Ishikawa (cell line): ENCODE results near the gene ABCB9.

Experiments used
- CEBPB ChIP-seq: IDR thresholded peaks from 2 replicates; pipeline ENCODE4 v1.6.1; 2012
- CREB1 ChIP-seq: IDR thresholded peaks from 2 replicates; pipeline ENCODE4 v1.6.1; 2012; ENCODE audit warnings: low read depth
- EGR1 ChIP-seq: IDR thresholded peaks from 2 replicates; pipeline ENCODE4 v1.6.1; 2012
- EP300 ChIP-seq: IDR thresholded peaks from 2 replicates; pipeline ENCODE4 v1.6.1; 2012; ENCODE audit warnings: borderline replicate concordance
- FOXM1 ChIP-seq: IDR thresholded peaks from 2 replicates; pipeline ENCODE4 v1.6.1; 2012; ENCODE audit warnings: low read depth, borderline replicate concordance
- NFIC ChIP-seq: IDR thresholded peaks from 2 replicates; pipeline ENCODE4 v1.6.1; 2012
- RAD21 ChIP-seq: IDR thresholded peaks from 2 replicates; pipeline ENCODE4 v1.6.1; 2012; ENCODE audit warnings: low read depth
- TAF1 ChIP-seq: IDR thresholded peaks from 2 replicates; pipeline ENCODE4 v1.6.1; 2012; ENCODE audit warnings: low read depth, mild to moderate bottlenecking
- TCF12 ChIP-seq: IDR thresholded peaks from 2 replicates; pipeline ENCODE4 v1.6.1; 2012; ENCODE audit warnings: low read depth
- TEAD4 ChIP-seq: IDR thresholded peaks from 2 replicates; pipeline ENCODE4 v1.6.1; 2012
- YY1 ChIP-seq: IDR thresholded peaks from 2 replicates; pipeline ENCODE4 v1.6.1; 2012; ENCODE audit warnings: low read depth
- ZBTB7A ChIP-seq: IDR thresholded peaks from 2 replicates; pipeline ENCODE4 v1.6.1; 2012; ENCODE audit warnings: low read depth
- TF ChIP-seq, protein P1 (sequence below): IDR thresholded peaks from 2 replicates; pipeline ENCODE4 v1.6.1; 2012; ENCODE audit warnings: low read depth, mild to moderate bottlenecking
- TF ChIP-seq, protein P2 (sequence below): IDR thresholded peaks from 2 replicates; pipeline ENCODE4 v1.6.1; 2012
- TF ChIP-seq, protein P3 (sequence below): IDR thresholded peaks from 2 replicates; pipeline ENCODE4 v1.6.1; 2012

Gene ABCB9

DNA sequence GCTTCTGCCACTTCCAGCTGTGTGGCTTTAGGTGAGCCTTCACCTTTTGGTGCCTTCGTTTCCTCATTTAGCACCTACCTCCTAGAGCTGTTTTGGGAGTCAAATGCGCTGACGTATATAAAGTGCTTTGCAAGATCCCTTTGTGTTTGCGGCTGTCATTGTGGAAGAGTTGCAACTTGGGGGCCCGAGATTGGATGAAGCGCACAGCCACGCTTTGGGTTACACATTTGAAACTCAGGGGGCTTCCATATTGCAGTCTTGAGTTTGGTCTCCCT lies 13.6 kb upstream of the ABCB9 start:
- no peak for TF ChIP-seq TAF1
- no peak for TF ChIP-seq RAD21
- TF ChIP-seq, protein P1, sequence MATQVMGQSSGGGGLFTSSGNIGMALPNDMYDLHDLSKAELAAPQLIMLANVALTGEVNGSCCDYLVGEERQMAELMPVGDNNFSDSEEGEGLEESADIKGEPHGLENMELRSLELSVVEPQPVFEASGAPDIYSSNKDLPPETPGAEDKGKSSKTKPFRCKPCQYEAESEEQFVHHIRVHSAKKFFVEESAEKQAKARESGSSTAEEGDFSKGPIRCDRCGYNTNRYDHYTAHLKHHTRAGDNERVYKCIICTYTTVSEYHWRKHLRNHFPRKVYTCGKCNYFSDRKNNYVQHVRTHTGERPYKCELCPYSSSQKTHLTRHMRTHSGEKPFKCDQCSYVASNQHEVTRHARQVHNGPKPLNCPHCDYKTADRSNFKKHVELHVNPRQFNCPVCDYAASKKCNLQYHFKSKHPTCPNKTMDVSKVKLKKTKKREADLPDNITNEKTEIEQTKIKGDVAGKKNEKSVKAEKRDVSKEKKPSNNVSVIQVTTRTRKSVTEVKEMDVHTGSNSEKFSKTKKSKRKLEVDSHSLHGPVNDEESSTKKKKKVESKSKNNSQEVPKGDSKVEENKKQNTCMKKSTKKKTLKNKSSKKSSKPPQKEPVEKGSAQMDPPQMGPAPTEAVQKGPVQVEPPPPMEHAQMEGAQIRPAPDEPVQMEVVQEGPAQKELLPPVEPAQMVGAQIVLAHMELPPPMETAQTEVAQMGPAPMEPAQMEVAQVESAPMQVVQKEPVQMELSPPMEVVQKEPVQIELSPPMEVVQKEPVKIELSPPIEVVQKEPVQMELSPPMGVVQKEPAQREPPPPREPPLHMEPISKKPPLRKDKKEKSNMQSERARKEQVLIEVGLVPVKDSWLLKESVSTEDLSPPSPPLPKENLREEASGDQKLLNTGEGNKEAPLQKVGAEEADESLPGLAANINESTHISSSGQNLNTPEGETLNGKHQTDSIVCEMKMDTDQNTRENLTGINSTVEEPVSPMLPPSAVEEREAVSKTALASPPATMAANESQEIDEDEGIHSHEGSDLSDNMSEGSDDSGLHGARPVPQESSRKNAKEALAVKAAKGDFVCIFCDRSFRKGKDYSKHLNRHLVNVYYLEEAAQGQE: no peak
- no peak; the same call in 1 of the 2 replicates for TF ChIP-seq EP300
- no peak for TF ChIP-seq TCF12
- no peak for TF ChIP-seq FOXM1
- no peak for TF ChIP-seq TEAD4
- no peak for TF ChIP-seq ZBTB7A
- TF ChIP-seq CREB1: no peak
- TF ChIP-seq NFIC: no peak
- TF ChIP-seq, protein P2, sequence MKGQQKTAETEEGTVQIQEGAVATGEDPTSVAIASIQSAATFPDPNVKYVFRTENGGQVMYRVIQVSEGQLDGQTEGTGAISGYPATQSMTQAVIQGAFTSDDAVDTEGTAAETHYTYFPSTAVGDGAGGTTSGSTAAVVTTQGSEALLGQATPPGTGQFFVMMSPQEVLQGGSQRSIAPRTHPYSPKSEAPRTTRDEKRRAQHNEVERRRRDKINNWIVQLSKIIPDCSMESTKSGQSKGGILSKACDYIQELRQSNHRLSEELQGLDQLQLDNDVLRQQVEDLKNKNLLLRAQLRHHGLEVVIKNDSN: no peak
- no peak for TF ChIP-seq YY1
- TF ChIP-seq, protein P3, sequence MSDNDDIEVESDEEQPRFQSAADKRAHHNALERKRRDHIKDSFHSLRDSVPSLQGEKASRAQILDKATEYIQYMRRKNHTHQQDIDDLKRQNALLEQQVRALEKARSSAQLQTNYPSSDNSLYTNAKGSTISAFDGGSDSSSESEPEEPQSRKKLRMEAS: no peak
- no peak for TF ChIP-seq CEBPB
- TF ChIP-seq EGR1: no peak

DNA sequence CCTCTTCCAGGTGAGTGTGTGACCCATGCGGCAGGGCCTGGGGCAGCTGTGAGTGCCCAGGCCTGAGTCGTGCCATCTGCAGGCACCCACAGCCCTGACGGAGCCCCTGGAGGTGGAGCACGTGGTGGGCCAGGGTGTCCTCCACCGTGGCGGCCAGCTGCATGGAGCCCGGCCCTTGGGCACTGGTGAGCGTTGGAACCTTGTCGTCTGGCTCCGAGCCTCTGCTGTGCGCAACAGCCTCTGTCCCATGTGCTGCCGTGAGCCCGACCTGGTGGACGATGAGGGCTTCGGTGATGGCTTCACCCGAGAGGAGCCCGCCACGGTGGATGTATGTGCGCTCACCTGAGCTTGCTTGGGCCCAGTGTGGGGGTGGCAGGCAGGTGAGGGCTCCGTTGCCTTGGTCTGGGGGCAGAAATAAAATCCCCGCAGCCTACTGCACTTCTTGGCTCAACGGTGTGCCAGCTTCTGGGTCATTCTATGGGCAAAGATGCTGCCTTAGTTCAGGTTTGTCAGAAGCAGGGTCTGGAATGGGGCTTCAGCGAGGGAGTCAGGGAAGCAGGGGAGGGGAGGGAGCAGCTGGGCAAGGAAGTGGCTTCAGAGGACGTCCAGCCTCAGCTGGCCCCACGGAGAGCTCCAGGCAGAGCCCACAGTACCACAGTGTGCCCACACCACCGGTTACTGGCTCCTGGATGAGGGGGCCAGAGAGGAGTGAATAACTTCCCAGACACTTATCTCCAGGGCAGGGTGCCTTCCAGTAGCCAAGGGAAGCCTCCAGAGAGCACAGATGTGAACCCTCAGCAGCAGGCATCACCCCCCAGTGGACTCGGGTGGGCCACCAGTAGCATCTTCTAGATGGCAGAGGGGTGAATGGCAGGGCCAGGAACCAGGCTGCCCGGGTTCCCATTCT lies 13.0 kb upstream of the ABCB9 start:
- TF ChIP-seq YY1 (no peak), FOXM1 (no peak), CREB1 (no peak), EP300 (no peak), ZBTB7A (no peak), TCF12 (no peak), EGR1 (no peak), TEAD4 (no peak), RAD21 (no peak), NFIC (no peak), CEBPB (no peak), TAF1 (no peak)
- TF ChIP-seq, protein P2: no peak
- TF ChIP-seq, protein P1: no peak
- TF ChIP-seq, protein P3: no peak

DNA sequence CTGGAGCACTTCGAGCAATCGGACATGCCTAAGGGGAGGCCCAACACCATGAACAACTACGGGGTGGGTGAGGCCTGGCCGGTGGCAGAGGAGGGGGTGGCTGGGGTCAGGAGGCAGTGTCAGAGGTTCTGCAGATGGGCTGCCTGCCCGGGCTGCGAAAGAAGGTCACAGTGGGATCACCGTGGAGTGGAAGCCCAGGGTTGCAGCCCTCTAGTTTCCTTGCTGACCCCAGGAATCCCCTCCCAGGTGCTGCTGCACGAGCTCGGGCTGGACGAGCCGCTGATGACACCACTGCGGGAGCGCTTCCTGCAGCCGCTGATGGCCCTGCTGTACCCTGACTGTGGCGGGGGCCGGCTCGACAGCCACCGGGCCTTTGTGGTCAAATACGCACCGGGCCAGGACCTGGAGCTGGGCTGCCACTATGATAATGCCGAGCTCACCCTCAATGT lies 12.3 kb upstream of the ABCB9 start:
- TF ChIP-seq TAF1 (no peak), EP300 (no peak), YY1 (no peak), TEAD4 (no peak), ZBTB7A (no peak), EGR1 (no peak), CREB1 (no peak), FOXM1 (no peak), NFIC (no peak)
- TF ChIP-seq, protein P3: no peak
- TF ChIP-seq, protein P2: no peak

DNA sequence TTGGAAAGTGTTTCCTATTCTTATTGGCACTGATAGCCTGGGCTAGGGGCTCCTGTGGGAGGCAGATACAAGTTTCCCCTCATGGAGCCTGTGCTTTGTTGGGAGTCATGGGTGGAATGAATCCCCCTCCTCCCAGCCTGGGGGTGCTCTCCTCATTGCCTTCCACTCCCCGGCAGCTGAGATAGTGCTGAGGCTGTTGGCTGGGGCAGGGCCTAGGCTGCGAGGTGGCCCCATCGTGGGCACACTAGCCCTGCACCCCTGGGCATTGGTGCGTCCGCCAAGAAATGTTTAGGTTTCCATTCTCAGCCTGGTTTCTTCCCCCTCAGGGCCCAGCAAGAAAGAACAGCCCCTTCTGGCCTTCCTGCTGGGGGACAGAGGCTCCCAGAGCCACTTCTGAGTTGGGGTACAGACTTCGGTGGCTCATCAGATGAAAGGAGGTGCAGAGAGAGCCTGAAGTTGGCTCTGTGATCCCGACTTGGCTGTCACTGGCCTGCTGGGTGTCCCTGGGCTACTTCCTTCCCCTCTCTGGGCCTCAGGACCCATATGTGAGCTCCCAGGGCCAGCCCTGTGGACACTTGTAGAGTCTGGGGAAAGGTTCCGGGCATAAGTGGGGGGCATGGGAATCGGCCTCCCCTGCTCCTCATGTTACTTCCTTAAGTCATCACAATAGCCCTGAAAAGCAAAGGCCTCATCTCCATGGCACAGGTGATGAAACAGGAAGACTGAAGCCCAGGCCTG lies 11.6 kb upstream of the ABCB9 start:
- TF ChIP-seq, protein P3: no peak
- TF ChIP-seq, protein P2: no peak
- TF ChIP-seq TAF1 (no peak), TEAD4 (no peak), TCF12 (no peak), CEBPB (no peak), RAD21 (no peak), EGR1 (no peak), NFIC (no peak), FOXM1 (no peak), YY1 (no peak), CREB1 (no peak), ZBTB7A (no peak), EP300 (no peak)
- TF ChIP-seq, protein P1: no peak
